Measurements from ENCODE around the gene PRR5. TPM values are rescaled to one million over a fixed set of nuclear protein-coding genes. Genes with fewer than 3 reads are reported as not detected.

Gene PRR5
- total and polyA plus RNA-seq, 2 donors from 2014 or later: 24.0 to 46.0 TPM

DNA sequence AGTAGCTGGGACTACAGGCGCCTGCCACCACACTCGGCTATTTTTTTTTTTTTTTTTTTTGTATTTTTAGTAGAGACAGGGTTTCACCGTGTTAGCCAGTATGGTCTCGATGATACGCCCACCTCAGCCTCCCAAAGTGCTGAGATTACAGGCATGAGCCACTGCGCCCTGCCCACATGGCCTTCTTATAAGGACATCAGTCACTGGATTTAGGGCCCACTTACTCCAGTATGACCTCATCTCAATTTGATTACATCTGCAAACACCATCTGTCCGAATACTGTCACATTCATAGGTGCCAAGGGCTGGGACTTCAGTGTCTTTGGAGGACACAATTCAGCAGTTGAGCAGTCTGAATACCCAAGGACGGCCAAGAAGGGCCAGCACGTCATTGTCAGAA lies 8.2 kb upstream of the PRR5 start:
- H3K4me3 ChIP-seq (ENCODE audit: low read length in 3 of 3): no peak overlapping the region
- TF ChIP-seq, protein P1, sequence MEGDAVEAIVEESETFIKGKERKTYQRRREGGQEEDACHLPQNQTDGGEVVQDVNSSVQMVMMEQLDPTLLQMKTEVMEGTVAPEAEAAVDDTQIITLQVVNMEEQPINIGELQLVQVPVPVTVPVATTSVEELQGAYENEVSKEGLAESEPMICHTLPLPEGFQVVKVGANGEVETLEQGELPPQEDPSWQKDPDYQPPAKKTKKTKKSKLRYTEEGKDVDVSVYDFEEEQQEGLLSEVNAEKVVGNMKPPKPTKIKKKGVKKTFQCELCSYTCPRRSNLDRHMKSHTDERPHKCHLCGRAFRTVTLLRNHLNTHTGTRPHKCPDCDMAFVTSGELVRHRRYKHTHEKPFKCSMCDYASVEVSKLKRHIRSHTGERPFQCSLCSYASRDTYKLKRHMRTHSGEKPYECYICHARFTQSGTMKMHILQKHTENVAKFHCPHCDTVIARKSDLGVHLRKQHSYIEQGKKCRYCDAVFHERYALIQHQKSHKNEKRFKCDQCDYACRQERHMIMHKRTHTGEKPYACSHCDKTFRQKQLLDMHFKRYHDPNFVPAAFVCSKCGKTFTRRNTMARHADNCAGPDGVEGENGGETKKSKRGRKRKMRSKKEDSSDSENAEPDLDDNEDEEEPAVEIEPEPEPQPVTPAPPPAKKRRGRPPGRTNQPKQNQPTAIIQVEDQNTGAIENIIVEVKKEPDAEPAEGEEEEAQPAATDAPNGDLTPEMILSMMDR (IDR thresholded peaks at IDR 0.05; ENCODE audit: borderline replicate concordance, extremely low read depth, insufficient read depth): no peak
- H3K9ac ChIP-seq (ENCODE audit: low read length in 3 of 3): no peak overlapping the region
- H3K4me1 ChIP-seq (ENCODE audit: control insufficient read depth in 2 of 3, insufficient read depth in 2 of 3, low read depth in 1 of 3, low read length in 3 of 3): peaks cover 0 to 5% (median 4%) of the 10 kb centered on the region in 3 donors
- FAIRE-seq (no peak), DNase-seq (no peak)
- no peaks in the 10 kb centered on the region for H3K36me3 ChIP-seq (ENCODE audit: control insufficient read depth in 2 of 3, insufficient read depth in 3 of 3, low read length in 3 of 3)
- H3K27ac ChIP-seq (ENCODE audit: low read depth in 2 of 2, low read length in 2 of 2): no peak overlapping the region
- H3K9me3 ChIP-seq (ENCODE audit: control insufficient read depth in 2 of 3, insufficient read depth in 1 of 3, low read length in 3 of 3): no peaks in the 10 kb centered on the region
- no peaks in the 10 kb centered on the region for H3K27me3 ChIP-seq (ENCODE audit: control insufficient read depth, insufficient read depth, low read length)
- intact Hi-C loops (cut with DNase I): no loop called here

- intact Hi-C loops (cut with DNase I): no loop called here
- FAIRE-seq (no peak), DNase-seq (peak in 4 of 5 donors; percentile 76 to 91 (median 83))
- Histone ChIP-seq H3K27me3 (ENCODE audit: control insufficient read depth, insufficient read depth, low read length) (no peaks in the 10 kb centered on the region), H3K4me3 (ENCODE audit: low read length in 3 of 3) (no peak overlapping the region), H3K9ac (ENCODE audit: low read length in 3 of 3) (no peak overlapping the region), H3K27ac (ENCODE audit: low read depth in 2 of 2, low read length in 2 of 2) (no peak overlapping the region), H3K4me1 (ENCODE audit: control insufficient read depth in 2 of 3, insufficient read depth in 2 of 3, low read depth in 1 of 3, low read length in 3 of 3) (peaks cover 2 to 7% (median 7%) of the 10 kb centered on the region in 3 donors), H3K36me3 (ENCODE audit: control insufficient read depth in 2 of 3, insufficient read depth in 3 of 3, low read length in 3 of 3) (no peaks in the 10 kb centered on the region), H3K9me3 (ENCODE audit: control insufficient read depth in 2 of 3, insufficient read depth in 1 of 3, low read length in 3 of 3) (no peaks in the 10 kb centered on the region)
- TF ChIP-seq, protein P1 (IDR thresholded peaks at IDR 0.05; ENCODE audit: borderline replicate concordance, extremely low read depth, insufficient read depth): peak; percentile 89
Measured at GRCh38 chr22:44697423-44698141, 4.4 kb upstream of the PRR5 start.

DNA sequence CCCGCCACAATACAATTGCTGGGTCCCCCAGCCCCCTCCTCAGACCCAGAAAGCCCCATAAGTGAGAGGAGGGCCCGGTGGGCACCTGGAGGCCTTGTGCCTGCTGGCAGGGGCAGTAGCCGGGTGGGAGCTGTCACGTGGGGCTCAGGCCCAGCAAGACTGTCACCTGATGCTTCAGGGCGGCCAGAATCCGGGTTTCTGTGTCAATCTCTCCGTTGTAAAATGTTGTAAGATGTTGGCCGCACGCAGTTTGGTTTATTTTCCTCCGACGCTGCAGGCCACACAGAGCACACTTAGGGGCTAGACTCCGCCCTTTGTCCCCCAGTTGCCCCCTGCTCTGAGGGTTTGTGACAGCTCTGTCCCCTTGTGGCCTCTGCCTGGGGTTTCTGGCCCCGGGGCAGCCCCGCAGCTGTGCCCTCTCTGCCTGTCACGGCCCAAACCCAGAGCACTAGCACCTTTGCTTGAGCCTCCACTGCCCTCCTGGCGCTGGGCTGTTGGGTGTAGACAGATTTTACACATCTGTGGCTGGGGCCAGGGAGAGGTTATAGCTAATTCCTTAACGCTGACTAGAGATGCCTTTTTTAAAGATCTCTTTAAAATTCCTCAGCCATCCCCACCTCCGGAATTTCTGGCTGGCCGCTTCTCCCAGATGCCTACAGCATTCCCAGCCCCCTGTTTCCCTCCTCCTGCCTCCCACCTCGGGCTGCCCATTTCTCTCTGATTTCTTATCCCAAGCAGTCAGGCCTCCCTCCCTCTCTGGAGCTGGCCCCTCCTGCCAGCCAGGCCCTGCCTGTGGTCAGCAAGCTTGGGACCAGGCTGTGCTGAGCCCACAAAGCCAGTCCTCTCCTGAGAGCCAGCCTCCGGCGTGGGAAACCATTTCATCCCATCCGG lies 3.2 kb upstream of the PRR5 start:
- H3K4me1 ChIP-seq (ENCODE audit: control insufficient read depth in 2 of 3, insufficient read depth in 2 of 3, low read depth in 1 of 3, low read length in 3 of 3): peaks cover 2 to 15% (median 7%) of the 10 kb centered on the region in 3 donors
- H3K27me3 ChIP-seq (ENCODE audit: control insufficient read depth, insufficient read depth, low read length): no peaks in the 10 kb centered on the region
- FAIRE-seq (no peak), DNase-seq (peak in 4 of 5 donors; percentile 84 to 91 (median 87))
- H3K9me3 ChIP-seq (ENCODE audit: control insufficient read depth in 2 of 3, insufficient read depth in 1 of 3, low read length in 3 of 3): no peaks in the 10 kb centered on the region
- intact Hi-C loops (cut with DNase I): no loop called here
- H3K27ac ChIP-seq (ENCODE audit: low read depth in 2 of 2, low read length in 2 of 2): no peak overlapping the region
- H3K4me3 ChIP-seq (ENCODE audit: low read length in 3 of 3): no peak overlapping the region
- H3K36me3 ChIP-seq (ENCODE audit: control insufficient read depth in 2 of 3, insufficient read depth in 3 of 3, low read length in 3 of 3): no peaks in the 10 kb centered on the region
- H3K9ac ChIP-seq (ENCODE audit: low read length in 3 of 3): peak overlapping the region in 1 of 3 donors; percentile 19
- TF ChIP-seq, protein P1 (IDR thresholded peaks at IDR 0.05; ENCODE audit: borderline replicate concordance, extremely low read depth, insufficient read depth): no peak
